HG02870 (cell line): ENCODE results near the gene ZBTB18.
A peak's percentile ranks its signal among the peaks of the same experiment; 100 is the strongest.
"Not testable (repeated sequence)": the region's sequence is repeated elsewhere in the genome, so short reads cannot be mapped to it uniquely, and the experiment has no call there.

Experiments used
- ATAC-seq: cut with Tn5 transposase; IDR thresholded peaks from one replicate; pipeline ENCODE4 v1.9.1; 2021; ENCODE audit warnings: mild to moderate bottlenecking, moderate library complexity; ENCODE audit not compliant: unreplicated experiment

Gene ZBTB18

DNA sequence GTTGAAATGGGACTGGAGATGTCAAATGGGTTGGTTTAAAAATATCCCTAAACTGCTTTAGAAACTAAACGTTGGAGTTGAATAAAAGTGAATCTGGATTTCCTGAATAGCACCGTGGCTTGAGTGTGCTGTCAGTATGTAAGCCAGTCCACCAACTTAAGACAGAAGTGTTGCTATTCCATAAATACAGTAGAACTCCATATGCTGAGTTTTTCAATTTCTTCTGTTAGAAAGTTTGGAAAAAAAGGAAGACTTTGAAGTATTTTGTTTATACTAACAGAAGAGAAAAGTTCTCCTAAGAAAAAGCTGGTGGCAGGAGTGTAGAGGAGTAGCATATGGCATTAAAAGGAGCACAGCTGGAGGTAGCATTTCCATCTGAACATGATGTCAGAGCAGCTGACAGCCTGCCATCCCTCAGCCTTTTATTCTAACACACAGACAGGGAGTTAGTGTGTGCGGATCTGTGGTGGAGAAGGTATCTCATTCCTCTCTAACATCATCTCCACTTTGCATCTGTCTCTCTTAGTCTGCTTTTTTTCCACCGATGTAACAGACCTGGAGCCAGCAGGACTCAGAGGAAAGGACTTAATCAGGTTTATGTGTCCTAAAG lies at the start of gene ZBTB18:
Gene ZBTB18, plus strand, starts transcription at position 449 of the 610 bp plus-strand sequence. Its CDS starts 149 bp downstream, at position 598.
- ATAC-seq = no peak

- ATAC-seq = no peak
These were observed 48.4 kb upstream of the ZBTB18 start for GRCh38 chr1:244002721-244003120.

- ATAC-seq = no peak
These were observed 45.6 kb upstream of the ZBTB18 start for GRCh38 chr1:244005455-244005854.

GRCh38 chr1:244006381-244006901 lies 44.6 kb upstream of the ZBTB18 start:
- no peak for ATAC-seq

DNA sequence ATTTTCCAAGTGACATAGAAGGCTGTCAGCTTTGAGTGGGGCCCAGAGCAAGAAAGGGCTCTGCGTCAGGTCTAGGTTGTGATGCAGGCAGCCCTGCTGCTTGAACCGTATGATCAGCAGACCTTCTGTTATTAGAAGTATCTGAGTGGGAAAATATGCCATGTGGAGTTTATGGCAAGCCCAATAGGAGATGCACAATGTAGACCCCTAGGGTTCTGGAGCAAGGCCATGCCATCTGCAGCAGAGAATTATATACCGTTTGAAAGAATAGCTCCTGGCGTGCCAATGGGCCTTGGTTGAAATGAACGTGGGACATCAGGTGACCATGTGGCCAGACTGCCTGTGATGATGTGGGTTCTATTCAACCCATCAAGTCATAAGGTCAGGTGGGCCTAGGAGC lies 44.1 kb upstream of the ZBTB18 start:
- no peak for ATAC-seq

GRCh38 chr1:244010191-244010590 lies 40.9 kb upstream of the ZBTB18 start:
- peak; percentile 77 for ATAC-seq

DNA sequence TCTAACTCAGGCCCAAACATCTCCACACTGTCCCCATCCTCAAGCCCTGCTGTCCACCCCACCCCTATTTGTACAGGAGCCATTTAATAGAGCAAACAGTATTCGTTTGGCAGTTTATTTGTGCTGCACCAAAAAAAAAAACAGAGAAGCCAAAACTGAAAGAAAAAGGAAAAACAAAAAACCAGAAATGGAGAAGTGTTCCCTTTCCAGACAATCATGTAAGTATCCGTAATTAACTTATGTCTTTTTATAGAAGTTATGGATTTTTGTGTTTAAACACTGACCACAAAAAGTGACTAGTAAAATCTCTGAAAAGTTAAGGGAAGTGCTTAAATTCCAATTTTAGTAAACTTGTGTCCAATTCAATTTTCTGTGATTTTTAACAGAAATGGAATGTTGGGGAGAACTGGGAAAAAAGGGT lies 40.4 kb upstream of the ZBTB18 start:
- ATAC-seq = no peak

GRCh38 chr1:244011271-244011670 lies 39.8 kb upstream of the ZBTB18 start:
- ATAC-seq = no peak

GRCh38 chr1:244011786-244012185 lies 39.3 kb upstream of the ZBTB18 start:
- ATAC-seq = no peak

DNA sequence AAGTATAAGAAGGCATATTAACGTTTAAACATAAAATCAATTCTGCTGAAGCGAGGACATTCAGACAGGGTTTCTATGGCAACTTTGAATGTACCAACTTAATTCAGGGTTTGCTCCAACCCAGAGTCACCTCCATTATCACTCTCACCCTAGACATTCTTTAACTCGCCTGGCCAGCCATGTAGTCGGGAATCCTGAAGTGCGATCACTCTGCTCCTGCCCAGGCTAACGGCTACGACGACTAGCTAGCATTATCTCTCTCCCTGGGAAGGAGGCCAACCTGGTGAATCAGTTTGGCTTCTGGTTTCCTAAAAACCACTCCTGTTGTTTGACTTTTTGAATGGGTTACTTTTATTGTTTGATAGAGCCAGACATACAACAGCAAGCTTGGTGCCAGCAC lies 38.9 kb upstream of the ZBTB18 start:
- ATAC-seq = no peak

- no peak for ATAC-seq
These were observed 38.0 kb upstream of the ZBTB18 start for GRCh38 chr1:244013100-244013499.

- ATAC-seq = not testable (repeated sequence)
These were observed 36.2 kb upstream of the ZBTB18 start for GRCh38 chr1:244014862-244015261.

DNA sequence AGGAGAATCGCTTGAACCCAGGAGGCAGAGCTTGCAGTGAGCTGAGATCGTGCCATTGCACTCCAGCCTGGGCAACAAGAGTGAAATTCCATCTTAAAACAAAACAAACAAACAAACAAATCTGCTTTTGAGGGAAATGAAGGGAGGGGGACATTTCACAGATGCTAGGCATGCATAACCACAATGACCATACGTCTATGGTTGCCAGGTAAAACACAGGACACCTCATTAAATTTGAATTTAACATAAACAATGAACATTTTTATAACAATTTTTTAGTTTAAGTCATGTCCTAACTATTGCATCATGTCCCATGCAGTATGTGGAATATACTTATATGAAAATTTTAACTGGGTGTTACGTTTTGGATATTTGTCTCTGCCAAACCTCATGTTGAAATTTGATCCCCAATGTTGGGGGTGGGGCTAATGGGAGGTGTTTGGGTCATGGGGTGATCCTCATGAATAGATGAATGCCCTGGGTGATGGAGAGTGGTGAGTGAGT lies 31.0 kb upstream of the ZBTB18 start:
- ATAC-seq = no peak

DNA sequence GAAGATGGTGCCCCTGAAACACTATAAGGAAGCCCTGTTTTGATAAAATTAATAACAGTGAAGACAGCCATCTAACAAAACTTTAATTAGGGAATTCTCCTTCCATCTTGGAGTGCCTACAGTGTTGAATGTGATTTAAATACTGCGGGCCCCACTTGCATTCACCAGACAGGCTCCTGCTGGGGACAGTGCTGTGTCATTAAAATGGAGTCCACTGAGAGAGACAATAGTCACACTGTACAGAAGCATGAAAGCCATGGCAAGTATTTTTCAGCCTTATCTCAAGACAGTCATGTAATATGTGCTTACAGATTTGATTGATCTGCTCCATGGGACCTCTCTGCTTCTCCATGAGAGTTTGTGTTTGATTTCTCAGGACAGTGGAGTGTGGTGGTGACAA lies 29.7 kb upstream of the ZBTB18 start:
- ATAC-seq = no peak

GRCh38 chr1:244022311-244022710 lies 28.8 kb upstream of the ZBTB18 start:
- no peak for ATAC-seq

- no peak for ATAC-seq
These were observed 28.1 kb upstream of the ZBTB18 start for GRCh38 chr1:244022864-244023440.

- no peak for ATAC-seq
These were observed 23.5 kb upstream of the ZBTB18 start for GRCh38 chr1:244027491-244028145.

GRCh38 chr1:244028701-244029100 lies 22.4 kb upstream of the ZBTB18 start:
- no peak for ATAC-seq

- no peak for ATAC-seq
These were observed 22.0 kb upstream of the ZBTB18 start for GRCh38 chr1:244029124-244029523.

GRCh38 chr1:244030481-244031040 lies 20.5 kb upstream of the ZBTB18 start:
- ATAC-seq = no peak

DNA sequence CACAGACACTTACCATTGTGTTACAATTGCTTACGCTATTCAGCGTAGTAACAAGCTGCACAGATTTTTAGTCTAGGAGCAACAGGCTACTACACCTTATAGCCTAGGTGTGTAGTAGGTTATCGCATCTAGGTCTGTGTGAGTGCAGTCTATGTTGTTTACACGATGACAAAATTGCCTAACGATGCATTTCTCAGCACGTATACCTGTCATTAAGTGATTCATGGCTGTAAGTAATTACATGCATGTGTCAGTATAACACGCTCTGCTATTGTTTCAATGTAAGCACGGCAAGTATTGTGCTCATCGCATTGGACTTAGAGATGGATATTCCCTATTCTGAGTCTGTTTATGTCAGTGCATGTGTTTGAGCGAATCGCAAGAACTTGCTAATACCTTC lies 15.7 kb upstream of the ZBTB18 start:
- ATAC-seq = no peak

- no peak for ATAC-seq
These were observed 13.8 kb upstream of the ZBTB18 start for GRCh38 chr1:244037252-244037651.
